Renal pelvis (tissue), 4 donors: ENCODE results near the gene ZNF763. TPM values are rescaled to one million over a fixed set of nuclear protein-coding genes. Genes with fewer than 3 reads are reported as not detected.
"Not testable (repeated sequence)": the region's sequence is repeated elsewhere in the genome, so short reads cannot be mapped to it uniquely, and the experiment has no call there.

Experiments used
- DNase-seq: peaks from one replicate; pipeline ENCODE4 v3.0.0-alpha.2; 2013
- polyA plus RNA-seq, 3 donors: library from polyadenylated mRNA; unstranded; fragments of 120-200 nt; gene quantifications; one replicate each; pipeline ENCODE4 v1.2.1, GENCODE V29; 2013; ENCODE audit not compliant: insufficient read length in 3 of 3

ZNF763 gene
- polyA plus RNA-seq, 3 donors = 6.4 to 11.2 (median 10.8) TPM

DNA sequence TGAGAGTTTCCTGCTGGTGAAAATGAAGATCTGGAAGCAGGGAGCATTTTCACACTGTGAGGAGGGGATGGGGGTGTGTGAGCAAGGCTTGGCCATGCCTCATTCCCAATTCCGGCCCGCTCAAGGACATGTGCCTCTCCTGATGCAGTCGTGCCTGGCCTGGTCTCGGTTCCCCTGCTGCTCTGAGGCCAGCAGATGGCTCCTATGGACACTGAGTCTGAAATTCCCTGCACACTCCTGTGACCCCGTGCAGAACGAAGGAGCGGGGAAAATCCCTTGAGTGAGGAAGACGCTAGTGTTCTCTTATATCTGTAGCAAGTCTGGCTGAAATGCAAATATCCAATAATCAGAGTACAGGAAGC is 363 bp upstream of the ZNF763 start:
- DNase-seq = no peak

DNA sequence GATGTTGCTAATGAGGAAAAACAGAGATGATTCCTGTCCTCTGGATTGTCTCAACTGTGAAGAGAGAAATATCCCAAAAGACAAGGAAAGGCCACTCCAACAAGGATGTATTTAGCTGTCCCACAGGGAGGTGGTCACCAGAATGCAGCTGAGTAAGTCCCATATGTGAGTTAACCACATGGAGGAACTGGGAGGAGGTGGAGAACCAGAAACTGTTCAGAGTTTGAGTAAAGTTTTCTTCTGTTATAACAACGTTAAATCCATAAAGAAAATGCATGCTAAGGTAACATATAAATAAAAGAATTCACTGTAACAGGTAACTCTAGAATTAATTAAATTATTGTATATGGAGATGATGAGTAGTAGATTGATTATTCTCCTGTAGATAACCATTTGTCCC is 5.3 kb downstream of the ZNF763 start:
- DNase-seq = no peak

DNA sequence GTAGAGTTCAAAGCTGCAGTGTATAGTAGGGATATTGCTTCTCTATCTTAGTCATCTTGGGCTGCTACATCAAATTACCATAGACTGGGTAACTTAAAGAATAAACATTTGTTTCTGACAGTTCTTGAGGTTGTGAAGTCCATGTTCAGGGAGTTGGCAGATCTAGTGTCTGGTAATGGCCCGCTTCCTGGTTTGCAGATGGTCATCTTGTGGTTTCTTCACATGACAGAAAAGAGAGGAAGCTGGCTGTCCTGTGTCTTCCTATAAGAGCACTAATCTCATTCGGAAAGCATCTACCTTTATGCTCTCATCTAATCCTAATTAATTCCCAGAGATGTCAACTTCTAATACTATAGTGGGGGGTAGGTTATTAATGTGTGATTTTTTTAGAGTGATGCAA is 6.2 kb downstream of the ZNF763 start:
- DNase-seq = no peak

DNA sequence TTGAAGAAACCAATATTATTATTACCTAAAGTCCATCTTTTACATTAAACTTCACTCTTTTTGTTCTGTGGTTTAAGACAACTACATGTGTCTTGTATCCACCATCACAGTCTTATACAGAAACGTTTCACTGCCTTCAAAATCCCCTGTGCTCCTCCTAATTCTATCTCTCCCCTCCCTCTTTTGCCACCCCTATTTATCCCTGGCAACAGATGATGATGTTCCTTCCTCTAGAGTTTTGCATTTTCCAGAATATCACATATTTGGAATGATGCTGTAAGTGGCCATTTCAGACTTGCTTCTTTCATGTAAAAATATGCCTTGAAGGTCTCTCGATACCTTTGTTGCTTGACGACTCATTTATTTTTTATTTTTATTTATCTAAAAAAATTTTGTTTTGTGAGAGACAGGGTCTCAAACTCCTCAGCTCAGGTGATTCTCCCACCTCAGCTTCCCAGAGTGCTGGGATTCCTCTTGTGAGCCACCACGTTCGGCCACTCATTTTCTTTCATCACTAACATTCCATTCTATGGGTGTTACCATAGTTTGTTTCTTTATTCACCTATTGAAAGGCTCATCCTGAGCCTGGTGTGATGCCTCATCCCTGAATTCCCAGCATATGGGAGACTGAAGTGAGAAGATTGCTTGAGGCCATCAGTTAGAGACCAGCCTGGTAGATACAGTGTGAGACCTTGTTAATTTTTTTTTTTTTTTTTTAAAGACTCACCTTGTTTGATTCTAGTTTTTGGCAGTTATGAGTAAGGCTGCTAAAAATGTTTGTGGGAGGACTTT is 8.4 kb downstream of the ZNF763 start:
- no peak for DNase-seq

DNA sequence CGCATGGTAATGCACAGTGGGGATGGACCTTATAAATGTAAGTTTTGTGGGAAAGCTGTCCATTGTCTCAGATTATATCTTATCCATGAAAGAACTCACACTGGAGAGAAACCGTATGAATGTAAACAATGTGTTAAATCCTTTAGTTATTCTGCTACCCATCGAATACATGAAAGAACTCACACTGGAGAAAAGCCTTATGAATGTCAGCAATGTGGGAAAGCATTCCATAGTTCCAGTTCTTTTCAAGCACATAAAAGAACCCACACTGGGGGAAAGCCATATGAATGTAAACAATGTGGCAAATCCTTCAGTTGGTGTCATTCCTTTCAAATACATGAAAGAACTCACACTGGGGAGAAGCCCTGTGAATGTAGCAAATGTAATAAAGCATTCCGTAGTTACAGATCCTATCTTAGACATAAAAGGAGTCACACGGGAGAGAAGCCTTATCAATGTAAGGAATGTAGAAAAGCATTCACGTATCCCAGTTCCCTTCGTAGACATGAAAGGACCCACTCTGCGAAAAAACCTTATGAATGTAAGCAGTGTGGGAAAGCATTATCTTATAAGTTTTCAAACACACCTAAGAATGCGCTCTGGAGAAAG is 13.8 kb downstream of the ZNF763 start:
- no peak for DNase-seq

DNA sequence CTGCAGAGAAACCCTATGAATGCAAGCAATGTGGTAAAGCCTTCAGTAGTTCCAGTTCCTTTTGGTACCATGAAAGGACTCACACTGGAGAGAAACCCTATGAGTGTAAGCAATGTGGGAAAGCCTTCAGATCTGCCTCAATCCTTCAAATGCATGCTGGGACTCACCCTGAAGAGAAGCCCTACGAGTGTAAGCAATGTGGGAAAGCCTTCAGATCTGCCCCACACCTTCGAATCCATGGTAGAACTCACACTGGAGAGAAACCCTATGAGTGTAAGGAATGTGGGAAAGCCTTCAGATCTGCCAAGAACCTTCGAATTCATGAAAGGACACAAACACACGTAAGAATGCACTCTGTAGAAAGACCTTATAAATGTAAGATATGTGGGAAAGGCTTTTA is 14.7 kb downstream of the ZNF763 start:
- DNase-seq = no peak

DNA sequence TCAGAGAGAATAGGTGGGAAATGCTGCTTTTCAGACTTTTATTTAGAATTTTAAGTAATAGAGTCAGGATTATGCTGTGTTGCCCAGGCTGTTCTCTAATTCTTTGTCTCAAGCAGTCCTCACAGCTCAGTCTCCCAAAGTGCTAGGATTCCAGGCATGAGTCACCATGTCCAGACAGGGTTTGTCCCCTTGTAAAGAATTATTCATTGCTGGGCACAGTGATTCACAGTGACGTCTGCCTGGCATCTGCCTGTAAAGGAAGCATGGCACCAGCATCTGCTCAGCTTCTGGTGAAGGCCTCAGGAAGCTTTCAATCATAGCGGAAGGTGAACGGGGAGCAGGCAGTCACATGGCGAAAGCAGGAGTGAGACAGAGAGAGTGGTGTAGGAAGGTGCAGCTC is 17.7 kb downstream of the ZNF763 start:
- no peak for DNase-seq

DNA sequence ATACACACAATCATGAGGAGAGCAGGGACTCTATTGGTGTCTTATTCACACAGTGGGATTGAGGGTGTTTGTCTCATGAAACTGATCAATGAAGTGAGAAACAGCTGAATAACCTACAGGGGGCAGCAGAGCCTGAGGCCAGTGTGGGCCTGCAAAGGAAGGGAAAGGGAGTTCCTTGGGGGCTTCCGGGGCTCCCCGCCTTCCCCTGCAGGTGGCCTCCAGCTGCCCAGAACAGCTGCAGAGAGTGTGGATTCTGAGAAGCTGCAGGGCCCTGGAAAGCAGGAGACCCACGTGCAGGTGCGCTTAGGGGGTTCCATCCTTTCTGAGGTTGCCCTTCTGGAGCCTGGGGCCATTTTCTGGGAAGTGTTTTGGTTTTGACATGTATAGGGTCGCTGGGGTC is 20.1 kb downstream of the ZNF763 start:
- DNase-seq = no peak

DNA sequence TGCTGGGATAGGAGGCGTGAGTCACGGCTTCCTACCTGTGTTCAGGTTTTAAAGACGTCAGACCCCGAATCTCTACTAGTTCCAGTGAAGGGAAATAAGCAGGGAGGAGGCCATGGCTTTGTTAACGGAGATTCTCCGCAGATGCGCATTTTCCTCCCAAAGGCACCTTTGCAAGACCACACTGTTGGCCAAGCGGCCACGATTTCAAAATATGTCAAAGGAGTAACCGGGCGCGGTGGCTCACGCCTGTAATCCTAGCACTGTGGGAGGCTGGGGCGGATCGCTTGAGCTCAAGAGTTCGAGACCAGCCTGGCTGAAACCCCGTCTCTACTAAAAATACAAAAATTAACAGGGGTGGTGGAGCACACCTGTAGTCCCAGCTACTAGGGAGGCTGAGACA is 21.9 kb downstream of the ZNF763 start:
- DNase-seq = no peak

DNA sequence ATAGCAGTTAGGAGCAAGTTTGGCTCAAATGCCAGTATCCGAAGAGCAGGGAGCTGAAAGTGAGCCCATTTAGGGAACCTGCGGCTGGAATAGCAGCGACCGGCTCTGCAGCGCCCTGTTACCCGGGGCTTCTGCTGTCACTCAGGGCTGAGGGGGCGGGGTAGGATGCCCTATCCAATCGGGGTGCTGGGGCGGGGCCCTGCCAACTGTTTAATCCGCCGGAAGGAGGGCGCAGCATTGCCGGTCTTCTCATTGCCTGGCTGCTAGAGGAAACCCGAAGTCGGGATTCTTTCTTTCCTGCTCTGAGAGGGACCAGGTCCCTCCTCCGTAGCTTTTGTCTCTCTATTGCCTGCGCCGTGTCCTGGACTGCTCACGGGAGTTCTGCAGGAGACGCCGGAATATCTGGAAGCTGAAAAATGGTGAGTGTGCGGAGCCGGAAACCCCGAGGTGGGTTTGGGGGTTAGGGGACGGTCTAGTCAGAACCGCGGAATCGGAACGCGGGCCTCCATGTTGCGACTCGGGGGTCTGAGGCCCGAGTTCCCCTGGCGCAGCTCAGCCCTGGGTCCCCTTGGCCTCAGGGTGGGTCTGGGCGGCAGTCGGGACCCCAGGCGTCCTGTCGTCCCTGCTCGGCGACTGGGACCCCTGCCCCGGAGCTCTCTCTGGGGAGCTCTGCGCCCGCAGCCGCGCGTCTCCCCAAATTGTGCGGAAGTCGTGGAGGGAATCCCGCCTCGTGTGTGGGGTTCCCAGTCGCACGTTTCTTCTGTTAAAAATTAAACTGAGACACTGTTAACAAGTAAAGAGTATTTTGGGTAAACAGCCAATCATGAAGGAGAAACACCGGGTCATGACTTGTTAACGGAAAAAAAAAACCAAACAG is 22.8 kb downstream of the ZNF763 start:
- peak; percentile 95 for DNase-seq

DNA sequence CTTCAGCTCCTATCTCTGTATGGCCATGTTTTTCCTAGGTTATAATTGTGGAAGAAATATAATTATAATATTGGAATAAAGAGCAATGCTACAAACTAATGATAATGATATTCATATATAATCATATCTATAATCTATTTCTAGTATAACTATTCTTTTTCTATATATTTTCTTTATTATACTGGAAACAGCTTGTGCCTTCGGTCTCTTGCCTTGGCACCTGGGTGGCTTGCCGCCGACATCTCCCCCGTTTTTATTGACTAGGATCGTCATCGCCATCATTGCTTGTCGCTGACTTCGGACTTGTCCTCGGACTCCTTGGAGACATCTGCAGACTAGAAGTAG is 24.2 kb downstream of the ZNF763 start:
- no peak for DNase-seq

DNA sequence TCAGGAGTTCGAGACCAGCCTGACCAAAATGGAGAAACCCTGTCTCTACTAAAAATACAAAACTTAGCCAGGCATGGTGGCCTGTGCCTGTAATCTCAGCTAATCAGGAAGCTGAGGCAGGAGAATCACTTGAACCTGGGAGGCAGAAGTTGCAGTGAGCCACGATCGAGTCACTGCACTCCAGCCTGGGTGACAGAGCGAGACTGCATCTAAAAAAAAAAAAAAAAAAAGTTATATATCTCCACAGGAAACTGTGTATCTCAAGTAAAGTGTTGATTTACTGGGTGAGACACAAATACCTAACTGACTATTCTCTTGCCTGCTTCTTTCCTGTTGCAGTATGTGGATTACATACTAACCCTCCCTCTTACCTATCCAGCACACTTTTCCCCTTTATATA is 27.1 kb downstream of the ZNF763 start:
- not testable (repeated sequence) for DNase-seq

DNA sequence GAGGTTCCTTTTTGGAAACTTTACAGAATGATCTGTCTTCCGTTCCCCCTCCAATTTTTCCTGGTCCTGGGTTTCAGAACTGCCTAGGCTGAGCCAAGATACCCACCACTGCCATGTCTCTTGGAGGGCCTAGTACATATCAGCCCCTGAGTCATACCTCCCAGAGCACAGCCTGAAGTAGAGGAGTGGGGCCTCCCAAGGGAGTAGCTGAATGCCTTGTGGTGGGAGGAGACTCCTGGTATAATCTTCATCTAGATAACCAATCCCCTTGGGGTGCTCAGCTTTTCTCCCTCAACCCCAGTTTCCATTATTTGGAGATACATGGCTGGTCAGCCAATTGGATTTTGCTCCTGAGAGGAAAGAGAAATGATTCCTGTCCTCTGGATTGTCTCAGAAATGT is 30.3 kb downstream of the ZNF763 start:
- DNase-seq = no peak

DNA sequence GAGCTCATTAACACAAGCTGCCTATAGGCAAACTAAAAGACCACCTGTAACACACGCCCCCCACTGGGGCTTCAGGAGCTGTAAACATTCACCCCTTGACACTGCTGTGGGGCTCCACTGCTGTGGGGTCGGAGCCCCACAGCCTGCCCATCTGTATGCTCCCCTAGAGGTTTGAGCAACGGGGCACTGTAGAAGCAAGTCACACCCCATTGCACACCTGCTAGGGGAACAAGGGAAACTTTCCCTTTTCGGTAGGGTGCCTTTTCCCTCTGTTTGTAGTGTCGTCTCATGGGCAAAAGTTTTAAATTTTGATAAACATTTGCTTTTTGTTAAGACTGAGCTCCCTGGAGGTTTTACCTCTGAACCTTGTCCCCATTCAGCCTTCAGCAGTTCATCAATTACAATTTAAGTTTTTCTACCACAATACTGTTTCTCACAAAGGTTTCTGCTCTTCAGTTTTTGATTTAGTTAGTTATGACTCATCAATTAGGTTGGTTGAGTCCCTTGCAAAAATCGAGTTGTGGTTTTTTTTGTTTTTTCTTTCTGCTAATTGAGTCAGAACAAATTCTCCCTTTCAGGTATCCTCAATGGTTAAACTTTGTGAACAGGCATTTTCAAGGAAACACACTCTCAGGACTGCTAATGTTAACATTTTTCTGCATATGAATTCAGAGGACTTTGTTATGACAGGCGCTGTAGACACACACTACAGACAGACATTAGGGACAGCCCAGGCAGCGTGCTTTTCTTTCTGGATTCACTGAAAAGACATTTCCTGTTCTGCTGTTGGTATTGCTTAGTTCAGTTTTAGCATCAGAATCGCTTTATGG is 35.5 kb downstream of the ZNF763 start:
- no peak for DNase-seq

DNA sequence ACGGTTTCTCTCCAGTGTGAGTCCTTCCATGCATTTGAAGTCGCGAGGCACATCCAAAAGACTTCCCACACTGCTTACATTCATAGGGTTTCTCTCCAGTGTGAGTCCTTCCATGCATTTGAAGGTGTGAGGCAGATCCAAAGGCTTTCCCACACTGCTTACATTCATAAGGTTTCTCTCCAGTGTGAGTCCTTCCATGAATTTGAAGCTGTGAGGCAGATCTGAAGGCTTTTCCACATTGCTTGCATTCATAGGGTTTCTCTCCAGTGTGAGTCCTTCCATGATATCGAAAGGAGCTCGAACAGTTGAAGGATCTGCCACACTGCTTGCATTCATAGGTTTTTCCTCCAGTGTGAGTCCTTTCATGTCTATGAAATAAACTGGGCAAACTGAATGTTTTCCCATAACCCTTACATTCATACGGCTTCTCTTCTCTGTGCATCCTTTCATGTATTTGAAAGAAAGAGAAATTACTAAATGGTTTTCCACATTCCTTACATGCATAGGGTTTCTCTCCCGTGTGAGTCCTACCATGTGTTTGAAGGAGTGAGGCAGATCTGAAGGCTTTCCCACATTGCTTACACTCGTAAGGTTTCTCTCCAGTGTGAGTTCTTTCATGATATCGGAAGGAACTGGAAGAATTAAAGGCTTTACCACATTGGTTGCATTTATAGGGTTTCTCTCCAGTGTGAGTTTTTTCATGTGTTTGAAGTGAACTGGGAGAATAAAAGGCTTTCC is 50.3 kb downstream of the ZNF763 start:
- no peak for DNase-seq

DNA sequence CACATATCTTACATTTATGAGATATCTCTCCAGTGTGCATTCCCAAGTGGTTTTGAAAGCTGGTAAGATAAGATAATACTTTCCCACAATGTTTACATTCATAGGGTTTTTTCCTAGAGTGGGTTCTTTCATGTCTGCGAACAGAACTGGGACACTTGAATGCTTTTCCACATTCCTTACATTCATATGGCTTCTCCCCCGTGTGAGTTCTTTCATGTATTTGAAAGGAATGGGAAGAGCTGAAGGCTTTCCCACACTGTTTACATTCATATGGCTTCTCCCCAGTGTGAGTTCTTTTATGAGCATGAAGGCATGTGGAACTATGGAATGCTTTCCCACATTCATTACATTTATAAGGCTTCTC is 50.9 kb downstream of the ZNF763 start:
- DNase-seq = no peak

Other genes with a start within 250 kb of the ZNF763 start
- gene ZNF823, start 226.1 kb upstream of the ZNF763 start, polyA plus RNA-seq = 10 to 100 TPM; 10.9 to 11.8 (median 11.0) TPM
- 10 to 100 TPM; 14.2 to 16.9 (median 14.8) TPM for gene ZNF441, start 198.0 kb upstream of the ZNF763 start, polyA plus RNA-seq
- gene ZNF491, start 166.5 kb upstream of the ZNF763 start, polyA plus RNA-seq = 1 to 10 TPM; 2.9 to 5.6 (median 5.1) TPM
- gene ZNF440, start 150.8 kb upstream of the ZNF763 start, polyA plus RNA-seq = 10 to 100 TPM; 11.6 to 25.8 (median 20.8) TPM
- 10 to 100 TPM; 16.9 to 29.9 (median 25.6) TPM for gene ZNF439, start 116.3 kb upstream of the ZNF763 start, polyA plus RNA-seq
- 10 to 100 TPM; 14.0 to 29.8 (median 24.9) TPM for gene ZNF69, start 77.3 kb upstream of the ZNF763 start, polyA plus RNA-seq
- 10 to 100 TPM; 13.1 to 26.0 (median 21.1) TPM for gene ZNF700, start 39.9 kb upstream of the ZNF763 start, polyA plus RNA-seq
- 10 to 100 TPM; 14.2 to 24.8 (median 17.7) TPM for gene ZNF433, start 70.6 kb downstream of the ZNF763 start, polyA plus RNA-seq
- gene ZNF878, start 87.9 kb downstream of the ZNF763 start, polyA plus RNA-seq = 1 to 10 TPM; 1.1 to 3.1 (median 2.4) TPM
- gene ZNF844, start 99.7 kb downstream of the ZNF763 start, polyA plus RNA-seq = 10 to 100 TPM; 25.1 to 32.8 (median 26.5) TPM
- 10 to 100 TPM in 1 of 3 donors, 1 to 10 TPM in 2; 6.1 to 10.7 (median 7.8) TPM for gene ZNF20, start 175.3 kb downstream of the ZNF763 start, polyA plus RNA-seq
- gene ZNF625, start 191.7 kb downstream of the ZNF763 start, polyA plus RNA-seq = 10 to 100 TPM; 13.3 to 18.6 (median 14.4) TPM
- gene ZNF136, start 198.1 kb downstream of the ZNF763 start, polyA plus RNA-seq = 10 to 100 TPM; 13.5 to 19.5 (median 17.1) TPM